Activated CD8-positive, alpha-beta memory T cell treated with anti-CD3 and anti-CD28 coated beads, Interleukin-2, amount 50 U/mL, for 1 hour (primary cell): ENCODE results near the gene TP53RK.

Experiments used
- DNase-seq: peaks from one replicate; pipeline ENCODE4 v3.0.0-alpha.2; 2020; ENCODE audit errors: extremely low read depth

The TP53RK gene

DNA sequence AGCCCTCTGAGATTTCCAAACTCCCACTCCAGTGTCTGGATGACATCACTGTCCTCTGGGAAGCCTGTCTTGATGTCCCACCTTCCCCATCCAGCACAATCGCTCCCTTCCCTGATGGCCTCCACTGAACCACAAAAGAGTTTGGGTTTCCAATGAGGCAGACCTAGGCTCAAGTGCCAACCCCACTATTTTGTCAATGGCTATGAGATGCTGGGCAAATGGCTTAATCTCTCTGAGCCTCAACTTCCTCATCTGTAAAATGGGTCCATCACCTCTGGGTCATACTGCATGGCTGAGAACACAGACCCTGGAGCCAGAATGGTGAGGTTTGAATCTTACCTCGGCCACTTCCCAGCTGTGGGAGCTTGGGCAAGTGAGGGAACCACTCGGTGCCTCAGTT is 49.7 kb downstream of the TP53RK start:
- DNase-seq = no peak

DNA sequence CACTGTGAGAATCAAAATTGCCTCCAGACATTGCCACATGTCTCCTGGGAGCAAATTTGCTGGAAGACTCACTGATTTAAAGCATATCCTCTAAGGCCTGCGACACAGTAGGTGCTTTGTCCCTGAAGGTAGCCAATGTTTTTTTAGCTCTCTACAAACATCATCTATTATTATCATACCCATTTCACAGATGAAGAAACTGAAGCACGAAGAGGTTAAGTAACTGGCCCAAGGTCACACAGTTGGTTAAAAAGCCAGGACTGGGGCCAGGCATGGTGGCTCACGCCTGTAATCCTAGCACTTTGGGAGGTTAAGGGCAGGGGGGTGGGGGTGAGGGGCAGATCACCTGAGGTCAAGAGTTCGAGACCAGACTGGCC is 50.4 kb downstream of the TP53RK start:
- DNase-seq = no peak

DNA sequence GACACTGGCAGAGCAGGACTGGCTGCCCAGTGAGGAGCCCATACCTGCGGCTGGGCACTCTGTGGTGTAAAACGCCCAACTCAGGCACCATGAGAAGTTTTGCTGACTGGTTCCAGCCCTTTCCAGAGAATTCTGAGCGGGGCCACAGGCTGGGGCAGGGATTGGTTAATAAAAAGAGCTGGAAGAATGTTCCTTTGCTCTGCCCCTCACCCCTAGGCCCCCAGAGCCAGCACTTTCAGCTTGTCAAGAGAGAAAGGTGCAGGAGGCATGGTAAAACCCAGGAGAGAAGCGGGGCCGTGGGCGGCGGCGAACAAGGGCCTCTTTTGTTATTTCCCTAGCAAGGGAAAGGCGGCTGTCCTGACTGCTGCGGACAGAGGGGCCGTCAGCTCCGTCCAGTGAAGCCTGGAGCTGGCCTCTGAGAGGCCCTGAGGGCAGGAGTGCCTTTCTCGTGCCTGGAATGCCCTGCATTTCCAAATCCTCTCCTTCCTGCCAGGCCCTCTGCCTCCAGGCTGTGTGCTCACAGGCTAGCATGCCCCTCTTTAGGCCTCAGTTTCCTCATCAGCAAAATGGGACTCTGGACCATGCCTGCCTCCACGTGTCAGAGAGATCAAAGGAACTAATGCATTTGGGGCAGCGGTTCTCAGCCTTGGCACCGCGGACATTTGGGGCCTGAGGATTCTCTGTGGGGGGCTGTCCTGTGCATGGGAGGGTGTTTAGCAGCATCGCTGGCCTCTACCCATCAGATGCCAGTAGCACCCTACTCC is 50.9 kb downstream of the TP53RK start:
- no peak for DNase-seq

DNA sequence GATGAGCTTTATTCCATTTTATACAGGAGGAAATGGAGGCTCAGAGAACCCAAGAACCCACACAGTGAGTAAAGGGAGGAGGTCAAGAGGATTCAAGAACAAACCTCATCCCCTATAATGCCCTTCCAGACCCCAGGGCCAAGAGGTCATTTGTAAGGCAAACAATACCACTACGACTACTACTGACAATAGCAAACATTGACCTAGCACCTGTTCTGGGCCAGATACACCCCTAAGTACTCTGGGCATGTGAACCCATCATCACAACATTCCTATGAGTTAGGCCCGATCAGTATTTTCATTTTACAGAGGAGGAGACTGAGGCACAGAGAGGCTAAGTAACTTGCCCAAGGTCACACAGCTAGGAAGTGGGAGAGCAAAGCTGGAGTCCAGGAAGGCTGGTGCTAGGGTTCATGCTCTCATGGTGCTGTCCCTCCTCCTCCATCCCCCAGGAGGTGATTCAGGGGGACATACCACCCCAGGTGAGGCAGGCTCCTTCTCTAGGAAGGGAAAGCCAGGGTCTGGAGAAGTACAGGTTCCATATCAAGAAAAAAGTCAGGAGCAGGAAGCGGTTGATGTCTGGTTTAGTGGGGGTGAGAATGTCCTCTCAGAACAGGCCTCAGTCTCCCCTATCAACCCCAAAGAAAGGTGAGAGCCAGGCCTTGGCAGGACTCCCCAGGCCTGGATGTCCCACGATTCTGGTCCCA is 51.7 kb downstream of the TP53RK start:
- no peak for DNase-seq

DNA sequence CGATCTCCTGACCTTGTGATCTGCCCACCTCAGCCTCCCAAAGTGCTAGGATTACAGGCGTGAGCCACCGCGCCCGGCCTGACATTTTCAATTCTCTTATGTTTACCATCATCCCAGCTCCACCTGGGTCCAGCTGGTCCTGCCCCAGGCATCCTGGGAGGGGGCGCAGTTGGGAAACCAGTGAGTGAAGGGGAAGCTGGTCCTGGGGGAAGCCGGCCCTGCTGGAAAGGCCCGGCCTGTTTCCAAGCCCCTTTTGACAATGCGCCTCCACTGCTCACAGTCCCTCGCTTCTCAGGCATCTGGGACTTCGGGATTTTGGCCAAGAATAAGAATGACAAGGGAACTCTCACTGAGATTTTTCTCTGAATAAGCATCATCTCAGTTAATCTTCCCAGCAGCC is 52.2 kb downstream of the TP53RK start:
- DNase-seq = no peak

DNA sequence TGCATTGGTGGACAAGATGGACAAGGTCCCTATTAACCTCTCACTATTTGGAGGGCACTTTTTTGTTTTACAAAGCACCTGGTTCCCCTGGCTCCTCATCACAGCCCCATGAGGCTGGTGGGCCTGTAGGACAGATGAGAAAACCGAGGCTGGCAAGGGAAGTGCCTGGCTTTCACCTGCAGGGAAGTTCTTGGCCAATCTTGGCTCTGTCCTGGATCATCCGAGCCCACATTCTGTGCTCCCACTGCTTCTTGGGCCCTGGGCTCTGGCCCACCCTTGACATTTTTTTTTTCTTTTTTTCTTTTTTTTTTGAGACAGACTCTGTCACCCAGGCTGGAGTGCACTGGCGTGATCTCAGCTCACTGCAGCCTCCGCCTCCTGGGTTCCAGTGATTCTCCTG is 52.7 kb downstream of the TP53RK start:
- no peak for DNase-seq

DNA sequence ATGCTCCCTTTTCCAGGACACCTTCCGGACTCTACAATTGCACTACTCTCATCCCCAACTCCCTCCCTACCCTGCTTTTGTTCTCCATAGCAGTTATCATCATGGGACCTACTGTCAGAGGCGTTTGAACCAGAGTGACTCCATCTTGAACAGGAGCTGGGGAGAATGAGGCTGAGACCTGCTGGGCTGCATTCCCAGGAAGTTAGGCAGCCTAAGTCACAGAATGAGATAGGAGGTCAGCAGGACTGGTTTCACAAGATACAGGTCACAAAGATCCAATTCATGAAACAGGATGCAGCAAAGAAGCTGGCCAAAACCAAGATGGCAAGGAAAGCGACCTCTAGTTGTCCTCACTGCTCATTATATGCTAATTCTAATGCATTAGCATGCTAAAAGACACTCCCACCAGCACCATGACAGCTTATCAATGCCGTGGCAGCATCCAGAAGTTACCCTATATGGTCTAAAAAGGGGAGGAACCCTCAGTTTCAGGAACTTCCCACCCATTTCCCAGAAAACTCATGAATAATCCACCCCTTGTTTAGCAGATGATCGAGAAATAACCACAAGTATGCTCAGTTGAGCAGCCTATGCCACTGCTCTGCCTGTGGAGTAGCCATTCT is 53.6 kb downstream of the TP53RK start:
- no peak for DNase-seq

DNA sequence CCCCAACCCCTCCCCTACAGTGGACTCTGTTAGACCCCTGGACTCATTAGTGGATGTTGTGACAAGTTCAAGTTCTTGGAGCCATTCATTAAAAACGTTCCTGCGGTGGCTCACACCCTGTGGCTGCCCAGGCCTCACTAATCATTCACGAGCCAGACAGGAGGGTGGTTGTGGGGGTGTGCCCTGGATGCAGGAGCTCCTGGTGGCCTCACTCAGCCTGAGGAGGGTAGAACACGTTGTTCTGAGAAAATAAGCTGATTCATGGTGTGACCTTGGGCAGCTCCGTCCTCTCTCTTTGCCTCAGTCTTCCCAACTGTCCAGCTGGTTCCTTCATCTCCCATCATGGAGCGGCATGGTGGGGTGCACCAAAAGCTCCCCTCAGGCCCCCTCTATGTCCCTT is 54.7 kb downstream of the TP53RK start:
- no peak for DNase-seq
